ENCODE measurements around the gene GLTP. TPM values are rescaled to one million over a fixed set of nuclear protein-coding genes. Genes with fewer than 3 reads are reported as not detected.
"Not testable (repeated sequence)": the region's sequence is repeated elsewhere in the genome, so short reads cannot be mapped to it uniquely, and the experiment has no call there.

Gene GLTP
- total RNA-seq, 1 experiment from 2014 or later, result 55.2 TPM

DNA sequence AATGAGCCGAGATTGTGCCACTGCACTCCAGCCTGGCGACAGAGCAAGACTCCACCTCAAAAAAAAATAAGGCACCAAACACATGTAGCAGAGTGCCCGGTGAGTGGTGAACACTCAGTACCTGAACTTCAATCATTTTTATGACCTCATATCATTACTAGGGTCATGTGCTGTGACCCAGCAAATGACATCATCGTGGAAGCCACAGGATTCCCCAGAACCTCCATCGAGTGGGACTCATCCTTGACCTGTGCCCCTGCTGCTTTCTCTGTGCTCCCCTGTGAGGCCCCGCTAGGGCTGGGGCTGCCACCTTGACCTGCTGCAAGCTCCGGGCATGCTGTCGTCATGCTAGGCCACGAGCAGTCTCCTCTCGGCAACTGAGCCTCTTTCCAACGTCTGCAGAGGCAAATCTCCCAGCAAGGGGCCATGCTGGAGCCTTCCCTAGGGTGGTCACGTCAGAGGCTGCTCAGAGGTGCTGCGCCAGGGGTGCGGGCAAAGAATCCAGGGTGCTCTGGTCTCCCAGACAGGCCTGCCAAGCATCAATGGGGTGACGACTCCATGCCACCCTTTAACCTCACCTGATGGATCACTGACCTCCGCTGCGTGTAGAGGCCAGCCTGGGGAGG, 18.5 kb downstream of the GLTP start:
- H3K4me1 ChIP-seq (replicated peaks), result peaks cover 31% of the 10 kb centered on the region
- DNase-seq (ENCODE audit: low read depth in 1 of 2, low spot score in 2 of 2), result no peak
- H3K4me3 ChIP-seq, result no peak overlapping the region
- H3K27ac ChIP-seq, result no peak overlapping the region
- peaks cover 30% of the 10 kb centered on the region for H3K36me3 ChIP-seq
- H3K27me3 ChIP-seq (replicated peaks), result no peaks in the 10 kb centered on the region
- H3K9me3 ChIP-seq (replicated peaks), result no peaks in the 10 kb centered on the region

DNA sequence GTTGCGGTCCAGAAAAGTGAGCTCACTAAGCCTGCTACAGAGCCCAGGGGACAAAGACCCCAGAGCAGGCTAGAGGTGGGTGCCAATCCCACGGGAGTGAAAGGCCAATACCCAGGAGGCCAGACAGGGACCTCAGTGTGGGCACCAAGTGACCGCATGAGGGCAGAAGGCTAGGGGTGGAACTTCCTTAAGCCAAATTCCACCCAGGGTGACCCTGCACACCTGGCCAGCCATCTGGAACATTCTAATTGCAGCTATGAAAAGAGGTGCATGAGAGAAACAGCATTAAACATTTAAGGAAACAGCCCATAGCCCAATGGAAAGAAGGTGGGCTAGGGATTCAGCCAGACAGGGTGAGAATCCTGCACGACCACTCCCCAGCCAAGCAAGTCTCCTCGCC, 19.4 kb downstream of the GLTP start:
- Histone ChIP-seq H3K4me3 (no peak overlapping the region), H3K9me3 (replicated peaks) (no peaks in the 10 kb centered on the region), H3K27ac (no peak overlapping the region), H3K4me1 (replicated peaks) (peaks cover 31% of the 10 kb centered on the region), H3K36me3 (peaks cover 35% of the 10 kb centered on the region), H3K27me3 (replicated peaks) (no peaks in the 10 kb centered on the region)
- DNase-seq (ENCODE audit: low read depth in 1 of 2, low spot score in 2 of 2), result no peak

DNA sequence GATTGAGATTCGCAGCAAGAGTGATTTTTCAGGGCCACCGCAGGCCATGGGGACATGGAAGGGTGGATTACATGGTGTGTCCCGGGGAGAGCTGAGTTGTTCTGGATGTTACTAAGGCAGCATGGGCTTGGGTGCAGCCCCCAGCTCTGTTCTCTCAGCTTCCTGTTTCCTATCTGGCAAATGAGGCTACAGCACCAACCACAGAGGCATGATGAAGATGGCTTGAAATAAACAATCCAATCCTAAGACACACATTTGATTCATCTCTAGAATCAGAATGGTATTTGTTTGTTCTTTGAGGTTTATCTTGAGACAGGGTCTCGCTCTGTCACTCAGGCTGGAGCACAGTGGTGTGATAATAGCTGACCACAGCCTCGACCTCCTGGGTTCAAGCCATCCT, 21.6 kb downstream of the GLTP start:
- no peaks in the 10 kb centered on the region for H3K9me3 ChIP-seq (replicated peaks)
- peak in 1 of 2 experiments; percentile 52 for DNase-seq (ENCODE audit: low read depth in 1 of 2, low spot score in 2 of 2)
- peaks cover 51% of the 10 kb centered on the region for H3K36me3 ChIP-seq
- H3K4me1 ChIP-seq (replicated peaks), result peaks cover 14% of the 10 kb centered on the region
- H3K27me3 ChIP-seq (replicated peaks), result no peaks in the 10 kb centered on the region
- H3K4me3 ChIP-seq, result no peak overlapping the region
- H3K27ac ChIP-seq, result no peak overlapping the region

DNA sequence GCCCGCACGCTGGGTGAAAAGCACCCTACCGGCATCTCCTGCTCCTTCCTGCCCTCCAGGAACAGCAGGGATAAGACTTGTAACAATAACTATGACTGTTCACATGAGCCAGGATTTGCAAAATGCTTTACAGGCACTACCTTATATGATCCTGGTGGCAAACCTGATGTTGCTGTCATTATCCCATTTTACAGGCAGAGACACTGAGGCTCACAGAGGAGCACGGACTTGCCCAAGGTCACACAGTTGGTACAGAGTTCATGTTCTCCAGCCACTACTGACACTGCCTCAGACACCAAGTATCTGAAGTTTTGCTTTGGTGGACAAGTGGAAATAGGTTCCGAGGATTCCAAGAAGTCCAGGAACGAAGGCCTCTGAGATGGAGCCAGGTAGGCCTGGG, 22.6 kb downstream of the GLTP start:
- Histone ChIP-seq H3K27me3 (replicated peaks) (no peaks in the 10 kb centered on the region), H3K27ac (no peak overlapping the region), H3K4me3 (no peak overlapping the region)

DNA sequence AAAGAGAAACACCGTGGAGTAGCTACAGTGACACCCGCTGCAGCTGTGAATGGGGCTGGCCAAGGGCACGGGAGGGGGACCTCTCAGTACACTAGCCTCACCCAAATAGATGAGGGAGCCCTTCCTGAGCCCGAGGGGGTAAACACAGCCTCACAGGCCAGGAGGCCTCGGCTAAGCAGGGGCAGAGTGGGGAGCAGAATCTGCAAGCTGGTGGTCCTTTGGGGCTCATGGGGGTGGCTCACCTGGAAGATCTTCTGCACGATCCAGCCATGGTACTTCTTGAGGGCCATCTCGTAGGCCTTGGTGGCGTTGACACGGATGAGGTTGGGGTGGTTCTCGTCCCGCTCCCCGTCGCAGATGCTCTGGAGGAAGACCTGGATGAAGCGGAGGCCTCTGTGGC, 25.0 kb downstream of the GLTP start:
- Histone ChIP-seq H3K36me3 (peaks cover 47% of the 10 kb centered on the region), H3K4me1 (replicated peaks) (peaks cover 10% of the 10 kb centered on the region), H3K9me3 (replicated peaks) (no peaks in the 10 kb centered on the region), H3K27me3 (replicated peaks) (no peaks in the 10 kb centered on the region), H3K27ac (no peak overlapping the region), H3K4me3 (no peak overlapping the region)
- no peak for DNase-seq (ENCODE audit: low read depth in 1 of 2, low spot score in 2 of 2)

More for the DNA sequence above, 22.6 kb downstream of the GLTP start:
- DNase-seq (ENCODE audit: low read depth in 1 of 2, low spot score in 2 of 2), result no peak
- Histone ChIP-seq H3K4me1 (replicated peaks) (peaks cover 10% of the 10 kb centered on the region), H3K36me3 (peaks cover 54% of the 10 kb centered on the region), H3K9me3 (replicated peaks) (no peaks in the 10 kb centered on the region)

DNA sequence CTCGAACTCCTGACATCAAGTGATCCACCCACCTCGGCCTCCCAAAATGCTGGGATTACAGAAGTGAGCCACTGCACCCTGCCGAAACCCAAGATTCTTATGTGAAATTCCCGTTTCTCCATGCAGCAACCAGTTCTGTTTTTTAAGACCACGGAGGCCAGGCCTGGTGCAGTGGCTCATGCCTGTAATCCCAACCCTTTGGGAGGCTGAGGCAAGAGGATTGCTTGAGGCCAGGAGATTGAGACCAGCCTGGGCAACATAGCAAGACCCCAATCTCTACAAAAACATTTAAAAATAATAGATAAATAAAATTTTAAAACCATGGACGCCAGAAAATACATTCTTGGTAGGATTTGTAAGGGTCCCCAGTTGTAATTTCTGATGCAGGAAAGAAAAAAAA, 29.8 kb downstream of the GLTP start:
- peaks cover 19% of the 10 kb centered on the region for H3K36me3 ChIP-seq
- not testable (repeated sequence) for H3K27ac ChIP-seq; H3K9me3 ChIP-seq (replicated peaks); H3K27me3 ChIP-seq (replicated peaks); H3K4me3 ChIP-seq; H3K4me1 ChIP-seq (replicated peaks); DNase-seq (ENCODE audit: low read depth in 1 of 2, low spot score in 2 of 2)

DNA sequence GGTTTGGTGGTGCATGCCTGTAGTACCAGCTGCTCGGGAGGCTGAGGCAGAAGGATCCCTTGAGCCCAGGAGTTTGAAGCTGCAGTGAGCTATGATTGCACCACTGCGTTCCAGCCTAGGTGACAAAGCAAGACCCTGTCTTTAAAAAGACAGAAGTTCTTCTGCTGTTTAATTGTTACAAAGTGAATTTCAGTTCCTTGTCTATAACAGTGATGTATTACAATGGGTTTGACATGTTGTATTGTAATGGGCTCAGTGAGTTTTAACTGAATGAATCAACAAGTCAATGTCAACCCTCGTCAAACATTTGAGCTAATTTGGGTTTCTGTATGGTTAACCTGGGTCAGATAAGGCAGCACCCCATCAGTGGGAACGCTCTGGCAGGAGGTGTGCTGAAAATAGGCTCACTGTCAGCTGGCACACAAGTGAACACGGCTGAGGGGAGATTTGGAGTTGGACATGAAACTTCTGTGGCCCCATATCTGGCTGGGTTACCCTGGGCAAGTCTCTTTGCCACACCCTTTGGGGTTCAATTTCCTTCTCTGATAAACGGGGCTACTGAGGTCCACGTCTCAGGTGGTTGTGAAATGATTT, 33.1 kb downstream of the GLTP start:
- no peak for DNase-seq (ENCODE audit: low read depth in 1 of 2, low spot score in 2 of 2)
- no peaks in the 10 kb centered on the region for H3K36me3 ChIP-seq

DNA sequence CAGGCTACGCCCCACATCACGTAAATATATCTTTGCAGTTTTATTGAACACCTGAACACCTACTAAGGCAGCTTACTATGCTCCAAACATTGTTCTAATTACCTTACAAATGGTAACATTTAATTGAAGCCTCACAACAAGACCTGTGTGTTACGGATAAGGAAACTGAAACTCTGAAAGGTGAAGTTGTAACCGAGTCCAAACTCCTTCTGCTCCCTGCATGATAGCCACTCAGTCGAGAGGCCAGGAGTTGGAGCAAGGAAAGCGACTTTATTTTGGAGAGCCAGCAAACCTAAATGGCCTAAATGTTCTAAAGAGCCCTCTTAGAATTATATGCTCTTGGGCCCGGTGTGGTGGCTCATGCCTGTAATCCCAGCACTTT, 34.5 kb downstream of the GLTP start:
- Histone ChIP-seq H3K9me3 (replicated peaks) (no peaks in the 10 kb centered on the region), H3K27ac (no peak overlapping the region), H3K4me1 (replicated peaks) (peaks cover 6% of the 10 kb centered on the region), H3K36me3 (no peaks in the 10 kb centered on the region), H3K27me3 (replicated peaks) (no peaks in the 10 kb centered on the region), H3K4me3 (no peak overlapping the region; the same call in 1 of the 2 replicates)
- DNase-seq (ENCODE audit: low read depth in 1 of 2, low spot score in 2 of 2), result no peak

More for the DNA sequence above, 33.1 kb downstream of the GLTP start:
- Histone ChIP-seq H3K27me3 (replicated peaks) (no peaks in the 10 kb centered on the region), H3K9me3 (replicated peaks) (no peaks in the 10 kb centered on the region), H3K4me1 (replicated peaks) (peaks cover 6% of the 10 kb centered on the region), H3K4me3 (no peak overlapping the region), H3K27ac (no peak overlapping the region)

DNA sequence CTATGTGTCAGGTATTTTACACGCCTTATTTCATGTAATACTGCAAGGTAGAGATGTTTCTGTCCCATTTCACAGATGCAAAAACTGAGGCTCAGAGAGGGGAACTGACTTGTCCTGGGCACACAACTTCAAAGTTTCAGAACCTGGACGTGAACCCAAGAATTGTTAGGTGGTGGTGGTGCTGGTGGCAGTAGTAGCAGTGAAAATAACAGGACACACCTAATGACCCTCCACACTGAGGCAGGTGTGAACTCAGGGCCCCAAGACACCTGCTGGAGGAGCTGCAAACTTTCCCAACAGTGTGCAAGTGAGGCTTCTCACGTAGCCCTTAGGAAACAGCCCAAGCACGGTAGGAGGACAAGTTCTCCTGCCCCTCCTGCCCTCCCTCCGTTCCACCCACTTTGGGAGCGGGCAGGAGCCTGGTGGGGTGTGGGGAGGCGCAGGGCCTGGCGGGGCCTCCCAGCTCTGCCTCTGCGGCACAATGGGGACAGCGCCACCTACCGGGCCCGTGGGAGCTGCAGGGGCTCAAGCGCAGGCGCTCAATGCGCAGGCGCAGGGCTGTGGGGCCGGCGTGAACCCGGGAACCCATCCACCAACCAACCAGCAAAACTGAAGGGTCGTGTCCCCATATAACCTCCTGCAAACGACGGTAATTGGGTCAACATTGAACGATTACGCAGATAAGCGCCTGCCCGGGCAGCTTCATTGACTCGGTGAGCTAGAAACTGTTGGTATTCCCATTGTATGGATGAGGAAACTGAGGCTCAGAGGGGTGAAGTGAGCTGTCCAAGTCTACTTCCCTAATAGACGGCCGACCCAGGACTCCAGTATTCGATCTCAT, 35.1 kb downstream of the GLTP start:
- Histone ChIP-seq H3K9me3 (replicated peaks) (no peaks in the 10 kb centered on the region), H3K27me3 (replicated peaks) (no peaks in the 10 kb centered on the region), H3K4me1 (replicated peaks) (peaks cover 6% of the 10 kb centered on the region), H3K36me3 (no peaks in the 10 kb centered on the region), H3K4me3 (peak overlapping the region; percentile 15; the same call in 1 of the 2 replicates), H3K27ac (no peak overlapping the region)
- peak; percentile 79 to 86 for DNase-seq (ENCODE audit: low read depth in 1 of 2, low spot score in 2 of 2)

DNA sequence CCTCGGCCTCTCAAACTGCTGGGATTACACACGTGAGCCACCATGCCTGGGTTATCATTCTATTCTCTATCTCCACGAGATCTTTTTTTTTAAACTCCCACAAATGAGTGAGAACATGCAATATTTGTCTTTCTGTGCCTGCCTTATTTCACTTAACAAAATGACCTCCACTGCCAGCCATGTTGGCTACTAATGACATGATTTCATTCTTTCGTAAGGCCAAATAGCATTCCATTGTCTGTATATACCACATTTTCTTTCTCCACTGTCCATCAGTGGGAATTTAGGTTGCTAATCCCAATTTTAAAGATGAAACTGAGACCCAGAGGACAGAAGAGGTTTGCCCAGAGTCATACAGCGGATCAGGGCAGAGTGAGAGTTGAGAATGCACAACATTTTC, 36.2 kb downstream of the GLTP start:
- Histone ChIP-seq H3K4me1 (replicated peaks) (peaks cover 6% of the 10 kb centered on the region), H3K4me3 (no peak overlapping the region), H3K27me3 (replicated peaks) (no peaks in the 10 kb centered on the region), H3K27ac (no peak overlapping the region), H3K9me3 (replicated peaks) (no peaks in the 10 kb centered on the region), H3K36me3 (no peaks in the 10 kb centered on the region)
- DNase-seq (ENCODE audit: low read depth in 1 of 2, low spot score in 2 of 2), result no peak

DNA sequence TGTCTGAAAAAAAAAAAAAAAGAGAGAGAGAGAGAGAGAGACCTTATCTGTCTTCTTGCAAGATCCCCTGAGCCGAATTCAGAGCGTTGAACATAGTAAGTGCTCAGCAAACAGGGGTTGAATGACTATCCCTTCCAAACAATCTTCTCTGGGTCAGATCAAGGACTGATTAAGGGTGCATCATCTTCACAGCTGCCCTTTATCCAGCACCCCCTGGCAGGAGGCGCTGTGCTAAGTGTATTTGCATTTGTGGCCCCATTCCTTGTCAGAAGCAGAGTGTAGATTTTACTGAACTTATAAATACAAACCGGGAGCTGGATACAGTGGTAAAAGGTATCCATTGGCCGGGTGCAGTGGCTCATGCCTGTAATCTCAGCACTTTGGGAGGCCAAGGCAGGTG, 38.3 kb downstream of the GLTP start:
- no peak overlapping the region for H3K27ac ChIP-seq

DNA sequence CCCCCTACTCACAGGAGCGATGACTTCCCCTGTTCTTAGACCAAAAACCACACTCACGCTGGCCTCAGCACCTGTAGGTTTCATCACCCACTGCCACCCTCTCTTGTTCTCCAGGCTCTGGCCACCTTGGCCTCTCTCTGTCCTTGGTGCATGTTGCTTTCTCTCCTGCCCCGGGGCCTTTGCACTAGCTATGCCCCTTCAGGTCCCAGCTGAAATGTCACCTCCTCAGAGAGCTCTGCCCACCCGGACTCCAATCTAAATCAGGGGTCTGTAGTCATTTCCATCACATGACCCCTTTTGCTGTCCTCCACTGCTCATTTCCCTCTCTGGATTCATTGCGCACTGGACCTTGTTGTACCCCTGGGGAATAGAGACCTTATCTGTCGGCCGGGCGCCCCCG, 39.0 kb downstream of the GLTP start:
- Histone ChIP-seq H3K36me3 (no peaks in the 10 kb centered on the region), H3K27me3 (replicated peaks) (no peaks in the 10 kb centered on the region), H3K27ac (no peak overlapping the region), H3K4me1 (replicated peaks) (peaks cover 28% of the 10 kb centered on the region), H3K4me3 (no peak overlapping the region), H3K9me3 (replicated peaks) (no peaks in the 10 kb centered on the region)
- DNase-seq (ENCODE audit: low read depth in 1 of 2, low spot score in 2 of 2), result no peak

More for the DNA sequence above, 38.3 kb downstream of the GLTP start:
- H3K27me3 ChIP-seq (replicated peaks), result no peaks in the 10 kb centered on the region
- peaks cover 23% of the 10 kb centered on the region for H3K4me1 ChIP-seq (replicated peaks)
- no peak for DNase-seq (ENCODE audit: low read depth in 1 of 2, low spot score in 2 of 2)
- H3K36me3 ChIP-seq, result no peaks in the 10 kb centered on the region
- no peaks in the 10 kb centered on the region for H3K9me3 ChIP-seq (replicated peaks)
- H3K4me3 ChIP-seq, result no peak overlapping the region

DNA sequence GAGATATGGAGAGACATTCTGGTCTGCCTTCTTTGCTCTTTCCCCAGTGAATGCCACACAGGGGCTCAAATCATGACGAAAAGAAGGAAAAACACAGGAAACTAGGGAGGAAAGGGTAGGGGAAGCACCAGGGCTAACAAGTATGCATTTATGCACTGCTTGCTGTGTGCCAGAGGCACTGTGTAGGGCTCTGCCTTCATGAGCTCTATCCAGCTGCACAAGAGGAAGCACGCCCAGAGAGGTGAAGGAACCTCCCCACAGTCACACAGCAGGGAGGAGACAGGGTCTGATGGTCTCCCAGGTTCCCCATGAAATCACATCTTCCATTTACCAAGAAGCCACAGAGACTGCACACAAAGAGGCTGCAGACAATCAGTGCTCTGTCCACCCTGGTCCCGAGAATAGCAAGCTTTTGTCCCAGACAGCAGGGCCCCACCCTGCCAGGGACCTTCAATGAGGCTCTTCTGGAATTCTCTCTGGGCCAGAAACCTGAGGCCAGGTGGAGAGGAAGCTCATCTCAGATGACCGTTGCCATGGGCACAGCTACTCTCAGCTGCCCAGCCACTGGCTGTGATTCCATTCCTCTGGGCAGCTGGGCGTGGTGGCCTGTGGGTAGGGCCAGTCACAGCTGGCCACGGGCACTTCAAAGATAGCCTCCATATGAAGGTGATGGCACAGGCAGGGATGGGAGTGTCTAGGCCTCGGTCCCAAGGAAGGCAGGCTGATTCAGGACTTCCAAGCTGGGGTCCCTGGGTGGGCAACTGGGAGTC, 39.9 kb downstream of the GLTP start:
- H3K4me1 ChIP-seq (replicated peaks), result peaks cover 26% of the 10 kb centered on the region

More for the DNA sequence above, 39.9 kb downstream of the GLTP start:
- no peak overlapping the region for H3K27ac ChIP-seq
- no peak for DNase-seq (ENCODE audit: low read depth in 1 of 2, low spot score in 2 of 2)
- no peaks in the 10 kb centered on the region for H3K9me3 ChIP-seq (replicated peaks)
- H3K4me3 ChIP-seq, result no peak overlapping the region
- H3K27me3 ChIP-seq (replicated peaks), result no peaks in the 10 kb centered on the region
- H3K36me3 ChIP-seq, result no peaks in the 10 kb centered on the region

All from SJSA1 (cell line).